ENCODE data around the gene DENND1A.
"Not testable (repeated sequence)": the region's sequence is repeated elsewhere in the genome, so short reads cannot be mapped to it uniquely, and the experiment has no call there.

The DENND1A gene

DNA sequence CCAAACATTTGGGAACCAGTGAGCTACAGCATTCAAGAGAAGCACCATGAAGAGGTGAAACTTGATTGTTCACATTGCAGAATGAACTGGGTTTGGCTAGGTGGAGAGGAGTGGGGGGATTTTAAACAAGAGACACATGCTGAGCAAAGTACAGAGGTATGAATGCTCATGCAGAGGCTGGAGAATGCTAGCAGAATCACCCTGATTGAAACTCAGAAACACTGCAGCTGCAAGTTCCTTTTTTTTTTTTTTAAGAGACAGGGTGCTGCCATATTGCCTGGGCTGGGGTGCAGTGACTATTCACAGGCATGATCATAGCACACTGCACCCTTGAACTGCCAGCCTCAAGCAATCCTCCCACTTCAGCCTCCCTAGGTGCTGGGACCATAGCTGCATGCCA lies 35.1 kb downstream of the DENND1A start:
- no peak for DNase-seq (ENCODE audit: low read depth)
- H3K4me3 ChIP-seq (ENCODE audit: control insufficient read depth, low read depth, low read length) = no peak overlapping the region
- TF ChIP-seq, protein P1, sequence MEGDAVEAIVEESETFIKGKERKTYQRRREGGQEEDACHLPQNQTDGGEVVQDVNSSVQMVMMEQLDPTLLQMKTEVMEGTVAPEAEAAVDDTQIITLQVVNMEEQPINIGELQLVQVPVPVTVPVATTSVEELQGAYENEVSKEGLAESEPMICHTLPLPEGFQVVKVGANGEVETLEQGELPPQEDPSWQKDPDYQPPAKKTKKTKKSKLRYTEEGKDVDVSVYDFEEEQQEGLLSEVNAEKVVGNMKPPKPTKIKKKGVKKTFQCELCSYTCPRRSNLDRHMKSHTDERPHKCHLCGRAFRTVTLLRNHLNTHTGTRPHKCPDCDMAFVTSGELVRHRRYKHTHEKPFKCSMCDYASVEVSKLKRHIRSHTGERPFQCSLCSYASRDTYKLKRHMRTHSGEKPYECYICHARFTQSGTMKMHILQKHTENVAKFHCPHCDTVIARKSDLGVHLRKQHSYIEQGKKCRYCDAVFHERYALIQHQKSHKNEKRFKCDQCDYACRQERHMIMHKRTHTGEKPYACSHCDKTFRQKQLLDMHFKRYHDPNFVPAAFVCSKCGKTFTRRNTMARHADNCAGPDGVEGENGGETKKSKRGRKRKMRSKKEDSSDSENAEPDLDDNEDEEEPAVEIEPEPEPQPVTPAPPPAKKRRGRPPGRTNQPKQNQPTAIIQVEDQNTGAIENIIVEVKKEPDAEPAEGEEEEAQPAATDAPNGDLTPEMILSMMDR (conservative IDR thresholded peaks at IDR 0.05; ENCODE audit: control insufficient read depth, insufficient read depth, low read depth, low read length) = no peak

DNA sequence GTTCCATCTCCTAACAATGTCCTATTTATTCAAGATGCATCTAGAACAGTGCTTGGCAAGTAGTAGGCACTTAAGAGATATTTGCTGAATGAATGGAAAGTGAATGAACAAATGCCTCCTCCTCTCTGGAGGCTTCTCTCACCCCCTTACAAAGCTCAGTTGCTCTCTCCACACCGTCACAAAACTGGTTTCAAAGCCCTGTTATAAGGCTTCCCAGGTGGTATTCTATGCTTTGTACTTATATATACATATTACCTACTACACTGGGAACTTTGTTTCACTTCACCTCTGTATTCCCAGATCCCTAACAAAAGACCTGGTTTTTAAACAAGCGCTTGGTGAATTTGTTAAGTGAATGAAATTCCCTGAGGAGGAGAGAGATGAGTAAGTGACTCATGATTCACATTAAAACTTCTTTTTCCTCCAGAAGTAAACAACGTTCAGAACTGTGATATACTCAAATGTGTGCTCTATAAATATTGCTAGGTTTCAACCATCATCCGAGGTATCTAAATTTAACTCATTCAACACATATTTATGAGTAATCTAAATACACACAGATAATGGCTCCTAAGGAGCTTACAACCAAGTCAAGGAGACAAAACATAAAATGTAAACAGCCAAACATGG lies 36.0 kb downstream of the DENND1A start:
- TF ChIP-seq, protein P1 (conservative IDR thresholded peaks at IDR 0.05; ENCODE audit: control insufficient read depth, insufficient read depth, low read depth, low read length) = no peak
- H3K4me3 ChIP-seq (ENCODE audit: control insufficient read depth, low read depth, low read length) = no peak overlapping the region
- peak; percentile 79 for DNase-seq (ENCODE audit: low read depth)

DNA sequence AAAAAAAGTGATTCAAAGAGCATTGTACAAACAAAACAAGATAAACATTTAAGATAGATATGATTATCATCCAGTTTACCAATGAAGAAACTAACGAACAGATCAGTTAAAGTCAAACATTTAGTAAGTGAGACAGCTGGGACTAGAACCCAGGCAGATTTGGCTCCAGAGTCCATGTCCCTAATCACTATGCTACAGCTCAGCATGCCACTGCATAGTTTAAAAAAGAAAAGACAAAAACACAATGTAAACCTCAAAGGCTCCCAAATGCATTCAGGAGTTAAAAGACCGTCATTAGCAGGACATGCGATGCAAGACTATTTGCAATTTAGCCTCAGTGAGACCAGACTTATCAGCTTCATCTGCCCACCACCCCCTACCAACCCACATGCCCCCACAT lies 36.8 kb downstream of the DENND1A start:
- DNase-seq (ENCODE audit: low read depth) = no peak
- TF ChIP-seq, protein P1 (conservative IDR thresholded peaks at IDR 0.05; ENCODE audit: control insufficient read depth, insufficient read depth, low read depth, low read length) = no peak
- H3K4me3 ChIP-seq (ENCODE audit: control insufficient read depth, low read depth, low read length) = no peak overlapping the region

DNA sequence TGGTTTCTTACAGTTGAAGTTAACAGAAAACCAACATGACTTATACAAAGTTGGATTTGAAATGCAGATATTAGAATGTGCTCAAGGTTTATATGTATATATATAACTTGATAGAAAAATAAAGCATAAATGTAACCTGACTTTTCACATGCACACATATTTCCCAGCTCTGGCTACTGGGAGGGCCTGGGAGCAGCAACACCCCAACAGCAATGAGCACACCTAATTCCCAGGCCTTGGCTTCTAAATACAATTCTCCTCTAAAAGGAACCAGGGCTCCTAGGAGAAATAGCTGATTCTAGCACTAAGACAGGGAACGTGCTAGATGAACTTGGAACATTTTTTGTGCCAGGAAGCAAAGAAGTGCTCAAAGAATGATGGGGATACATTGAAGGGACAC lies 42.1 kb downstream of the DENND1A start:
- no peak overlapping the region for H3K4me3 ChIP-seq (ENCODE audit: control insufficient read depth, low read depth, low read length)
- no peak for DNase-seq (ENCODE audit: low read depth)
- TF ChIP-seq, protein P1 (conservative IDR thresholded peaks at IDR 0.05; ENCODE audit: control insufficient read depth, insufficient read depth, low read depth, low read length) = no peak

DNA sequence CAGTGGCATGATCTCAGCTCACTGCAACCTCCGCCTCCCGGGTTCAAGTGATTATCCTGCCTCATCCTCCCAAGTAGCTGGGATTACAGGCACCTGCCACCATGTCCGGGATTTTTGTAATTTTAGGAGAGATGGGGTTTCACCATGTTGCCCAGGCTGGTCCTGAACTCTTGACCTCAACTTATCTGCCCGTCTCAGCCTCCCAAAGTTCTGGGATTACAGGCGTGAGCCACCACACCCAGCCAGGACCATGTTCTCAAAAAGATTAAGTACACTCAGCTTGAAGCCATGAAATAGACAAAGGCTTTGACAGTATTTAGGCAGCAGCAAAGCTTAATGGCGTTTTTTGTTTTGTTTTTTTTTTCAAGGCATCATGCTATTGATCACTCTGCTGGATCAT lies 44.1 kb downstream of the DENND1A start:
- not testable (repeated sequence) for H3K4me3 ChIP-seq (ENCODE audit: control insufficient read depth, low read depth, low read length); DNase-seq (ENCODE audit: low read depth)

DNA sequence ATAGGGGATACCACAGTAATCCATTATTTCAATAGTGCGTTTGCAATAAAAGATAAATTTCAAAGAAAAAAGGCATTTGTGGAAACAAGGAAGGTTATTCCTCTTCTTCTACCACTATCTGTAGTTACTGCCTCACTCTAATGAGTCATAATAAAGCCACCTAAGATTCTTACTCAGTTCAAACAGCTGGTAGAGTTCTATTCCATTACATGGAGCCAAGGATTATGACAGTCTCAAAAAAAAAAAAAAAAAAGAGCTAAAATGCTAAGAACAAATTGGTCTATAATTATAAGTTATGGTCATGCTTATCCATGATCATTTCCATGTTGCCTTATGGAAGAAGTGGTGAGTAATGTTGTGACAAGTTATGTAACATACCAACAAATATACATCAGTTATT lies 46.3 kb downstream of the DENND1A start:
- TF ChIP-seq, protein P1 (conservative IDR thresholded peaks at IDR 0.05; ENCODE audit: control insufficient read depth, insufficient read depth, low read depth, low read length) = no peak
- DNase-seq (ENCODE audit: low read depth) = peak; percentile 49
- no peak overlapping the region for H3K4me3 ChIP-seq (ENCODE audit: control insufficient read depth, low read depth, low read length)

DNA sequence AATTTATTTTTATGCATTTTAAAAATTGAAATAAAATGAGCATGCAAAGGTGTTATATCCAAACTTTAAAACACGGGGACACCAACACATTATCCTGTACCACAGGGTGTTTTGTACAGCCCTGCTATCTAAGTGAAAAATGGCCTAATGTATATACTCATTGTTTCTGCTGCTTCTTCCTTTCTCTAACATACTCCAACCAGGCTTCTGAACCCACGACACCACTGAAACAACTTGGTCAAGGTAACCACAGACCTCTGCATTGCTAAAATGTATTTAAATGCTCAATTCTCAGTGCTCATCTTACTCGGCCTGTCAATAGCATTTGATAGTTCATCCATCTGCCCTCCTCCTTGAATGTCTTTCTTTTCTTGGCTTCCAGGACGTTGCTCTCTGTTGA lies 48.3 kb downstream of the DENND1A start:
- DNase-seq (ENCODE audit: low read depth) = no peak
- H3K4me3 ChIP-seq (ENCODE audit: control insufficient read depth, low read depth, low read length) = no peak overlapping the region
- TF ChIP-seq, protein P1 (conservative IDR thresholded peaks at IDR 0.05; ENCODE audit: control insufficient read depth, insufficient read depth, low read depth, low read length) = no peak
